ENCODE measurements around the gene MYO3B.
"Not testable (repeated sequence)": the region's sequence is repeated elsewhere in the genome, so short reads cannot be mapped to it uniquely, and the experiment has no call there.

Gene MYO3B

DNA sequence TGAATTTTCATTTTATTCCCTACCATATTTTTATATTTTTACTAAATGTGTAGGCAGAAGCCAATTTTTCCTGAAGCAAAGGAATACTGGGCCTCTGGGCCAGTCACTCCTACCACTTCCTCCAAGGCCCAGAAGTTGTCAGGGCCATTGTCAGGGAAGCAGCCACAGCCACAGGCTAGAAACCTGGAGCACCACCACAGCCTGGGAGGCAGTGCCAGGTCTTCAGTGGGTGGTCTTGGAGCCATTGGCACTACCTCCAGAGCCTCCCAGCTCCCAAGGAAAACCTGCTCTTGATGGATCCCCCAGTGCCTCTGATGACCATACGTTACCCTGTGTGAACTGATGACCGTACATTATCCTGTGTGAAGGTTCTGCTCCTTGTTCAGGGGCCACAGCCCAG is 401.6 kb downstream of the MYO3B start:
- DNase-seq, result no peak

DNA sequence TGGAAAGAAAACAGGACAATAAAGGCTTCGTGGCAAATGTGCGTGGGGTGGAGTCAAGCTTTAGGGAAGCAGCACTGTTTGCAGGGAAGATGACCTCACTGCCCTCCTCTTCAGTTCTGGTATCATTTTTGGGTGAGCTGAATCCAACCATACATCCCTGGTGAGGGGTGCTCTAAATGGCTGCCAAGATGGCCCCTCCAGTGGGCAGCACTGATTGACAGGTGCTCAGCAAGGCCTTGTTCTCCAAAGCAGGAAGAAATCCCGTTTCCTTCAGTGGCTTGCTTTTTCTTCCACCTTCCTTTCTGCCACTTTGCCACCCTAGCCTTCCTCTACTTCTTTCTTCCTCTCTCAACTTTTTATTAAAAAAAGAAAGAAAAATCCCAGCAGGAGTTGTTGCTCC is 404.4 kb downstream of the MYO3B start:
- no peak for DNase-seq

GRCh38 chr2:170582751-170583463 is 405.0 kb downstream of the MYO3B start:
- no peak for DNase-seq

GRCh38 chr2:170585067-170585466 is 407.1 kb downstream of the MYO3B start:
- DNase-seq, result no peak

DNA sequence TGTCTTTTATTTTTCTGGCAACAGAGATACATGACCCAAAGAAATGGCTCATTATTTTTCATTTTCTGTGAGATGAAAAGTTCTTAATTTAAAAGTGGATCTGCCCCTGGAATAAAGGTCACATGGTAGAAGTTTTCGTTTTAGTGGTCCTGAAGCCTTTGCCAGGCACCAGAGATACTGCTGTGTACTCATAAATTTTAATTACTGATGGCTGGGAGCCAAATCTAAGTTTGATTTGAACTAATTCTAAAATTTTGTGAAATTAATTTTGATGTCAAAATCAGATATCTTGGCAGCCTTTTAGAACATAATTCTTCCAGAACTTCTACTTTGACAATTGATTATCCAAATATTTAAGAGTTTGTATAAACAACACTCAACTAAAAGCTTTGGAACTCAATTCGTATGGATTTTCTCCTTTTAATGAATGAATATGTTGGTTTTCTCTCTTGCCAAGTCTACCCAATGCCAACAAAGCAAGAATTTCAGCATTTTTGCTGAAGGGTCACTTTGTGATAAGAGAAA is 408.7 kb downstream of the MYO3B start:
- no peak for DNase-seq

DNA sequence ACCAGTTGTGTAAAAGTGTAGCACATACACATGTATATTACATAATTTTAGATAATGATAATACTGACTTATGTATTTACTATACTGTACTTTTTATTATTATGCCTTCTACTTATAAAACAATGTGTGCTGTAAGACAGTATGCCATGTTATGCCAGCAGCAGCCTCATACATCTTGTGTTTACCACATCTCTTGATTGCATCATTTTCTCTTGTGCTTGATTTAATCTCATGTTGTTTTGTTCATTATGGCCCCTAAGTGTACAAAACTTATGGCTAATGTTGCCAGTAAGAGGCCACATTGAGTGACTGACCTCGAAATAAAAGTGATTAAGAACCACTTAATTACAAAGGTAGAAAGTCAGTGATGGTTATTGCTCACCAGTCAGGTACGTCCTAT is 409.2 kb downstream of the MYO3B start:
- DNase-seq, result no peak

DNA sequence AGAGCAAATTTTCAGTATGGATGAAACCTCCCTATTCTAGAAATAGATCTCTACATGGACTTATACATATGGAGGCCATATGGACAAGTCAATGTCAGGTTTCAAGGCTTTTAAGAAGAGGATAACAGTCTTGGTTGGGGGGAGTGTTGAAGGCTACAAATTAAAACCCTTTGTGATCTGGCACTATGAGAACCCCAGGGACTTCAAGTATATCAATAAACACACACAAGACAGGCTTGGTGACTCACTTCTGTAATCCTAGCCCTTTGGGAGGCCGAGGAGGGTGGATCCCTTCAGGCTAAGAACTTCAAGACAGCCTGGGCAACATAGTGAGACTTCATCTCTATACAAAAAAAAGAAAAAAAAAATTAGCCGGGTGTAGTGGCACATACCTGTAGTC is 410.0 kb downstream of the MYO3B start:
- DNase-seq, result no peak

- no peak for DNase-seq
Measured at GRCh38 chr2:170588729-170589128, 410.8 kb downstream of the MYO3B start.

GRCh38 chr2:170596576-170596975 is 418.6 kb downstream of the MYO3B start:
- no peak for DNase-seq

DNA sequence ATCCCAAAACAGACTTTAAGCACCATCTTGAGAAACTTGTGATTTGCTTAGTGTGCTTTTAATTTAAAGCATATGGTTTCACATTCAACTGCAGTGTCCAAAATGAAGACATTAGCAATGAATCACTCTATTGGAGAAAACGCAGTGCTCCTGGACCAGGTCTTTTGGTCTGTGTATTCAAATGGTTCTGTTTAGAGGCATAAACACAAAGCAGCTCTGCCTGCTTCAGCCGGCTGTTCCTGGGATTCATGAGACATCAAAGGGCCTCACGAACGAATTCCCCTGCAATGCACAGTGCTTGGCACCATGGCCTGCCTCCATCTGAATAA is 420.1 kb downstream of the MYO3B start:
- no peak for DNase-seq

GRCh38 chr2:170601489-170601888 is 423.5 kb downstream of the MYO3B start:
- no peak for DNase-seq

GRCh38 chr2:170605862-170606261 is 427.9 kb downstream of the MYO3B start:
- DNase-seq, result no peak

DNA sequence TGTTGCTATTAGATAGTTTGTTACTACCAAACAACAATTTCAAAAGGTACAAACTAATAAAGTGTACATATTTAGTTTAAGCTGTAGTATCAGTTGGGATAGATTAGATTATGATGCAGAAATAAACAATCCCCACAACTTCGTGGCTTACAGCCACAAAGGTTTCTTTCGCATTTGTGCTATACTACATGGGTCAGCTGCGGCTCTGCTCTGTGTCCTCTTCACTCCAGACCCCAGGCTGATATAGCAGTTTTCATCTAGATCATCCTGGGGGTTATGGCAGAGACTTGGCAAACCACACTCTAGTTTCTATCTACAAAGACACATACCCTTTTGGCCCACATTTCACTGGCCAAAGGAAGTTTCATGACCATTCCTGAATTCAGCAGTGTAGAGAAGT is 429.2 kb downstream of the MYO3B start:
- DNase-seq, result no peak

- DNase-seq, result no peak
Measured at GRCh38 chr2:170610615-170611014, 432.7 kb downstream of the MYO3B start.

DNA sequence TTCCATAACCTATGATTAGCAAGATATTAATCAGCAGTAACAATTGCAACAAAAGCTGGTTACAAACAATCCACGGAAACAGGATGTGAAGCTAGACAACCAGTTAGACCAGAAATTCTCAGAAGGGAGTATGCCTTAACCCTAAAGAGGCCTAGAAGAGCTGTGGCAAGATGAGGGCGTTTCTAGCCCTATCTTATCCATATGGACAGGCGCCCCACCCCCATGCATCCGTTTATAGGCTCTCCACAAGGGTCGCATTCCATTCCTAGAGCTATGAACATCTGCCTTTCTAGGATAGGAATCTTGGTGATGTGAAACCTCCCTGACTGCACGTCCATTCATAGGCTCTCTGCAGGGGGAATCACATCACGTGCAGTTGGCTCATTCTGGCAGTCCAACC is 441.0 kb downstream of the MYO3B start:
- DNase-seq, result not testable (repeated sequence)

DNA sequence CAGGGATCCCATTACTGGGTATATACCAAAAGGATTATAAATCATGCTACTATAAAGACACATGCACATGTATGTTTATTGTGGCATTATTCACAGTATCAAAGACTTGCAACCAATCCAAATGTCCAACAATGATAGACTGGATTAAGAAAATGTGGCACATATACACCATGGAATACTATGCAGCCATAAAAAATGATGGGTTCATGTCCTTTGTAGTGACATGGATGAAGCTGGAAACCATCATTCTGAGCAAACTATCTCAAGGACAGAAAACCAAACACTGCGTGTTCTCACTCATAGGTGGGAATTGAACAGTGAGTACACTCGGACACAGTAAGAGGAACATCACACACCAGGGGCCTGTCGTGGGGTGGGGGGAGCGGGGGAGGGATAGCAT is 457.1 kb downstream of the MYO3B start:
- not testable (repeated sequence) for DNase-seq

- DNase-seq, result no peak
Measured at GRCh38 chr2:170639635-170640034, 461.7 kb downstream of the MYO3B start.

DNA sequence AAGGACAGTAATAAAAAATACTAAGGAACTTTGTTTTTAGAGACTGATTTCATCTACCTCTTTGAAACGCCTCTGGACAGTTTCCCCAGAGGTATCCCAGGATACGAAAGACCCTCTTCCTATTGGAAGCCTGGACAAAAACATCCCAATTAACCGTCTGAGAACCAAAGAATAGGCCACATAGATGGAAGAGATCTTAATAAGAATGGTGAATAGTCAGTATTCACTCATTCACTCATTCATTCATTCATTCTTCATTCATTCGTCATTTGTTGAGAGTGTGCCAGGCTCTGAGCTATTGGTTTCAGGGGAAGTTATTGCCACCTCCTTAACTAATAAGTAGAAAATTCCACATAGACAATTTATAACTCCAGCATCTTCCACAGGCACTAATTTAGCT is 464.0 kb downstream of the MYO3B start:
- DNase-seq, result no peak

- no peak for DNase-seq
Measured at GRCh38 chr2:170643346-170643745, 465.4 kb downstream of the MYO3B start.

- DNase-seq, result no peak
Measured at GRCh38 chr2:170647741-170648436, 469.9 kb downstream of the MYO3B start.

- DNase-seq, result no peak
Measured at GRCh38 chr2:170651624-170652325, 473.8 kb downstream of the MYO3B start.

- DNase-seq, result no peak
Measured at GRCh38 chr2:170652637-170653417, 474.9 kb downstream of the MYO3B start.

DNA sequence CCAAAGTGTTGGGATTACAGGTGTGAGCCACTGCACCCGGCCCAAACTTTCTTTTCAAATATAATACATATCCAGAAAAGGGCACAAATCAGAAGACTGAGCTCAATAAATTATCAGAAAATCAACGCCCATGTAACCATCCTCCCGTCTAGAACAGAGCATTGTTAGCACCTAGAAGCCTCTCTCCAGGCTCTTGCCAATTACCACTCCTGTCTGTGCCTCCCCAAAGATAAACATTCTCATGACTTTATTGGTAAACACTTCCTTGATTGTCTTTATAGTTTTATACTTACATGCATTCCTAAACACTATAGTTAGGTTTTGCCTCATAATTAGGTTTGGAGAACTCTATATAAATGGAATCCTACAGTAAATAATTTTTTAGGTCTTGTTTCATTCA is 478.7 kb downstream of the MYO3B start:
- DNase-seq, result no peak

All from NCI-H1436 treated with DMSO at 0.1 percent for 48 hours (cell line).